HG03558 (cell line): ENCODE data around the gene AHRR.
"Not testable (repeated sequence)": the region's sequence is repeated elsewhere in the genome, so short reads cannot be mapped to it uniquely, and the experiment has no call there.

Source experiments
- ATAC-seq: cut with Tn5 transposase; IDR thresholded peaks from one replicate; pipeline ENCODE4 v1.9.1; 2021; ENCODE audit warnings: moderate number of reproducible peaks; ENCODE audit not compliant: unreplicated experiment; ENCODE audit errors: extremely low read depth

AHRR gene

DNA sequence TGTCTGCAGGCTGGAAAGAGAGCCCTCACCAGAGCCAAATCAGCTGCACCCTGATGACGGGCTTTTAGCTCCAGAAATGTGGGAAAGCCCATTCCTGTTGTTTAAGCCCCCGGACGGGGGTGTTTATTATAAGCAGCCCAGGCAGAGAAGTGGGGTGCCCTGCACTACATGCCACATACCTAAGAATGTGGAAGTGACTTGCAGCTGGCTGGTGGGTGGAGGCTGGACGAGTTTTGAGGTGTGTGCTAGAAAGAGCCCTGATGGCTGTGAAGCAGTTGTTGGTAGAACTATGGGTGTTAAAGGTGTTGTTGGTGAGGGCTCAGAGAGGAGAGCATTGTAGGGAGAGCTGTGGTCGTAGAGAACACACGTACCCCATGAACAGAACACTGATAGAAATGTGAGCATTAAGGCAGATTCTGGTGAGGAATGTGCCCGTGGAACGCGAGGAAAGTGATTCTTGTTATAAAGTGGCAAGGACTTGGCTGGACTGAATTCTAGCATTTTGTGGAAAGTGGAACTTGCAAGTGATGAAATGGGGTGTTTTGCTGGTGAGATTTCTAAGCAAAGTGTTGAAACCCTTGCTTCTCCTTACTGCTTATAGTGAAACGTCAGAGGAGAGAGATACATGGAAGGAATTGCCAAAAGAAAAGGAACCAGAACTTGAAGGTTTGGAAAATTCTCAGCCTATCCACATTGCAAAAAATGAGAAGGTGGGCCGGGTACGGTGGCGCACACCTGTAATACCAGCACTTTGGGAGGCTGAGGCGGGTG, 38.9 kb downstream of the AHRR start:
- no peak for ATAC-seq

DNA sequence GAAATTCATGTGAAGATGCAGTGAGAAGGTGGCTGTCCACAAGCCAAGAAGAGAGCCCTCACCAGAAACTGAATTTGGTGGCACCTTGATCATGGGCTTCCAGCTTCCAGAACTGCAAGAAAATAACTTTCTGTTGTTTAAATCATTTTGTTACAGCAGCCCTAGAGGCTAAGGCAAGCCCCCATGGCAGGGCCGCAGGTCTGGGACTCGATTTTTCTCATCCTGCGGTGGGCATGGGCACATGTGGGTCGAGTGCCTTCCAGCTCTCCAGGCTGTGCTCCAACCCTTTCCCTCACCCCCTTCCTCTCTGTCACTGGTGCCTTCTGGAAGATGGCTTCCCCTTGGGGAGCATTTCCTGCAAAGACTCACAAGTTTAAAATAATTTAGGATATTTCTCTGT, 40.7 kb downstream of the AHRR start:
- no peak for ATAC-seq

DNA sequence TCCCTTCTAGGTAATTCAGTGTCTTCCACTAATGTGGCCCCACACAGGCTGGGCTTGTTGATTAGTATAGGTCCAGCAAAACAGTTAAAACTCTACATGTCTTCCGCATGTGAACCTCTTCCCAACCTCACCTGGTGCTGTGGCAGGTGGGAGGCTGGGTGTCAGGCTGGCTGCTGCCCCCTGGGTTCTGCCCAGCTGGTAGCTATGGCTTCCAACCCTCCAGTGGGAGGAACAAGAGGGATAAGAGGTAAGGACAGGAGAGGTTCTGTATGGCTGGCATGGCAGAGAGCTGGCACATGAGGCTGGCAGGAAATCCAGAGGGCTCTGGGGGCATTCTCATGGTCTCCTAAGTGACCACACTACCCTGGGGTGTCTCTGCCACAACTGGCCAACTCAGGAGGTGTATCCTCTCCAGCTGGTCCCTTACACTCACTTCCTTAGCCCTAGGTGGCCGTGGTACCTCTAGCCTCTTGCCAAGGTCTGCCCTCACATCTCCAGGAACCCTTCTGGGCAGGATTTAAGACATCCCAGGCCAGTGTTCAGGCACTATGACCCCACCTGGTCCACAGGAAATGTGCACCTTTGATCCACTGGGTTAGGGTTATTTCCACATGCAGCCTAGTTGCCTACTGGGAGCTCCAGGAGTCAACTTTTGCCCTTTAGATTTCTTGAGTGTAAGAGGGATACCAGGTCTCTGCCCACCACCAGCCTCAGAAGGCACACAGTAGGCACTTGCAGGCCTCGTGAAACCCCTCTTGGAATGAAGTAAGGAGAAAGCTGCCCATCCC, 41.7 kb downstream of the AHRR start:
- ATAC-seq, result no peak

DNA sequence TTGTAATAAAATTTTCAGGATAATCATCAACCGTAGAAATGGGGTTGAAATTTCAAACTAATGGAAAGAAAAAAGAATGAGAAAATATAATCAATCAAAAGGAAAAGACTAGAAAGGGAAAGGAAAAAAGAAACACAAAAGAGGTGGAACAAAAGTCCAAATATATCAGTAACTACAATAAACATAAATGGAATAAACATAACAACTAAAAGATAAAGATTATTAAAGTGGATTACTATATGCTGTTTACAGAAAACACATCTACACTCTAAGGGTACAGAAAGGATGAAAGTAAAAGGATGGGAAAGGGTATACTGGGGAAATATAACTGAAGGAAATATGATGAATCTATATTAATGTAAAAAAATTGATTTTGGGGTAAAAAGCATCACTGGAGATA, 43.0 kb downstream of the AHRR start:
- ATAC-seq, result no peak

DNA sequence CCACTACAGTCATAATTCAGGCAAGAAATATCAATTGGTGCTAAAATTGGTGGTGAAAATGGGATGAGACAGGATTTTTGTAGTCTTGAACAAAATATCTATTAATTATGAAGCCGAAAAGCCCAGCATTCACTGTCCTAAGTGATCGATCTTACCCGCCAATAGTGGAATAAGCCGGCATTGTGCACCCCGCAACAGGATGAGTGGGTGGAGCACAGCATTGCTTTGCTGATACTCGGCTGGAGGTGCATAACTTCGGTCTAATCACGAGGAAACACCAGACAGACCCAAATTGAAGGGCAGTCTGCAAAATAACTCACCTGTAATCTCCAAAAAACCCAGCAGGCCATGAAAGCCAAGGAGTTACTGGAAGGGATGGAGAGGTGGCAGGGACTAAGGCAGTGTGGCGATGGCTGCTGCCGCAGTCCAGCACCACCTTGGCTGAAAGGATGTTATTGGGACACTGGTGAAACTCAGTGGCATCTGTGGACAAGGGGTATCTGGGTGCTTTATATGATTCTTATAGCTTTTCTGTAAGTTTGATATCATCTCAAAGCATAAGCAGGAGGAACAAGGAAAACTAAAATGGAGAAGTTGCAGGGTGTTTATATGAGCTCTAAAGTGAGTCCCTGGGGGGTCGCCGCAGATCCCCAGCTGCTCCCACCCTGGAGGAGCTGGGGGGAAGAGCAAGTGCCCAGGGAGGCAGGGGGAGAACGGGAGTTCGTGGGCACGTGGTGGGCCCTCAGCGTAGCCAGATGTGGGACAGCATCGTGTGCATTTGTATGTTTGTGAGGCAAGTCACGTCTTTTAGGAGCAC, 45.2 kb downstream of the AHRR start:
- ATAC-seq, result no peak

DNA sequence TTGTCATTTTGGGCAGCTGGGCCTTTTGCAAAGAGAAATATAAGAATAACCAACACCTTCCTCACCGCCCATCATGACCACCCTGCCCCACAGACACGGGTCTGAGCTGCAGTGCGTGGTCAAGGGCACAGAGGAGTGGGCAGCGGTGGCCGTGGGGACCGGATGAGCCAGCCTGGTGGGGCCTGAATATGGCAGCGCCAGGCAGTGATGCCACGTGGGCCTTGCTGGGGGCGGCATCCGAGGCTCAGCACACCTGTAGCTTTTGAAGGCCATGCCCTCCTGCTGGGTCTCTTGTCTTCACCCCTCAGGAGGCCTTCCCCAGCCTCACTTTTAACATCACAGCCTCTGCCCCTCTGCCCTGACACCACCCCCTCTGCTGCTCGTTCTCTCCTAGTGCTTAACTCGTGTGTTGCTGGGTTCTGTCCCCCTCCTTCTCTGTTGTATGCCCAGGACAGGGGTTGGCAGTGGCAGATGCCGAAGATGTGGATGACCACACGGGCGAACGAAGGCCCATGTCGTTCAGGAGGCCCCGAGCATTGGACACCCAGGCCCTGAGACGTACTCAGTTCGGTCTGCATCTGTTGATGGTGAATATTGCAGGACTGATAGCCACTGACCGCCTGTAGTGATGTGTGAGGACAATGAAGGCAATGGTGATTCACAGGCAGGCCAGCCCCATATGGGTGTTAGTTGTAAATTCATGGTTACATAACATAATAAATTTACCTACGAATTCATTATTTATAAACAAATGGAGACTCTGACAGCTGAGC, 46.0 kb downstream of the AHRR start:
- no peak for ATAC-seq

DNA sequence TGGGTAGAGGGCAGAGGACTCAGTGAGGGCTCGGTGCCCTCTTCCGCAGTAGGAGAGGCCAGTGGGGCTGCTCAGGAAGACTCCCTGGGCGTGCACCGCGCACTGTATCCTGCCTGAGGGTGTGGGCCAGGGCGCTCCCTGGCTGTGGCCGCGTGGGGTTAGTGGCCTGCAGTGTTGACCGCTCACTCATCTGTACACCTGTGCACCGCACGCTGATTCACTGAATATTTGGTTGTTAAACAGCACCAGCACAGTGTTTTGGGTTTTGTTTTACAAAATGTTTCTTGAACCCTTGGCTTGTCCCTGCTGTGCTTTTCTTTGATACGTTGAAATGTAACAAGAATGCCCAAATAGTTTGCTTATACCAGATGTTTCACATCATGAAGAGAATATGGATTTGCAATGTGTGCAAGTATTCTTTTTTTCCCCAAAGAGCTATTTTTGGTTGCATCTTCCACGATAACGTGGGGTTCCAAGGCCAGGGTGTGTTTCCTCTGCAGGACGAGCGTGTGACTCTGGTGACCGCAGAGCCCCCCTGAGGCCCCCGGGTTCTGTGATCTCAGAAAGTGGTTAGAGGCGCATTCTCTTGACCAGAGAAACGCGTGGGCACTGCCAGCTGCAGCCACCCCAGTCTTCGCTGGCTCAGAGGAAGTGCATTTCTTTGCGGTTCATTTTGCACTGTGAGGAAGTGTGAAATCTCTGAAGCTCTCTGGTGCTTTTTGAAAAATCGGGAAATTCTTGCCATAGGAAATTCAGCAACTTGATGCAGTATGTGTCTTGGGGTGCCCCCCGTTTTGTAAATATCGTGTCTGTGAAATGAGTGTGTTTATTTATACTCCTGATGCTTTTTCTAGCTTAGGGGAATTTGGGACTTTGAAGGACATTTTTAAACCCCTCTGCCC, 46.9 kb downstream of the AHRR start:
- ATAC-seq, result peak; percentile 47

DNA sequence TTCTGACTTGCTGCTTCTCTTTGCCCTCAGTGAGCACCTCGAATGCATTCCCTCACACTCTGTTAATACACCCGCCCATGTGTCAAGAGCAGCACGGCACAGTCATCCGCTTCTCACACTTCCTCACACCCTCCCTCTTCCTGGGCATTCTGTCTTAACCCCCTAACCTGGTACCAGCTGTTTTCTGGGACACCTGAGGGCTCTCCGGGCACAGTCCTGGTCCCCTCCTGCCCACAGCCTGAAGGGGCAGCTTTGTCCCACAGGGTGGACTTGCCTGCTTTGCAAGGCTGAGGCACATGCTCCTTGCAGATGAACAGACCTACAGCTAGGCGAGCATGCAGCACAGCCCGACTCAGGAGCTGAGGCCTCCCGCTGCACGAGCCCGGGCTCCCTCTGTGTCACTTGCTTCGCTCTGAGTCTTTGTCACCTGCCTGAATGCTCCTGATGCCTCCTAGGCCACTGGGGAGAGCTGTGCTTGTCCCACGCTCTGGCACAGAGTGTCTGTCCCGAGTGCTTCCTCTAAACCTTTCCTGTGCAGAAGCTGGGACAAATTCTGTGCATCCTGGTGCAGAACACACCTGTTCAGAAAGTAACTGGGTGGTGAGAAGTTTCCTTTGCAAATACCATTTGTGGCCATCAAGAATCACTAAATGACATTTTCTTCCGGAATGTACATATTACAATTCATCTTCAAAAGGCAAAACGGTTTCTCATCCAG, 47.8 kb downstream of the AHRR start:
- no peak for ATAC-seq

DNA sequence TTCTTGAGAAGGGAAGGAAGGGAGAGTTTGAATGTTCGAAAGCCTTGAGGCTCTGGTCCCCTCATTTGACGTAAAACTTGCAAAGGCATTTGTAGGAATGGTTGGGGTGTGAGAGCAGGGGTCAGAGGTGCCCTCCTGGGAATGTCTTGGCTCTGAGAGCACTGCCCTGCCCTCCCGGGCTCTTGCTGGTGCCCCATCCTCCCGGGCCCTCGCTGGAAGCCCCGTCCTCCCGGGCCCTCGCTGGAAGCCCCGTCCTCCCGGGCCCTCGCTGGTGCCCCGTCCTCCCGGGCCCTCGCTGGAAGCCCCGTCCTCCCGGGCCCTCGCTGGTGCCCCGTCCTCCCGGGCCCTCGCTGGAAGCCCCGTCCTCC, 48.3 kb downstream of the AHRR start:
- ATAC-seq, result not testable (repeated sequence)

DNA sequence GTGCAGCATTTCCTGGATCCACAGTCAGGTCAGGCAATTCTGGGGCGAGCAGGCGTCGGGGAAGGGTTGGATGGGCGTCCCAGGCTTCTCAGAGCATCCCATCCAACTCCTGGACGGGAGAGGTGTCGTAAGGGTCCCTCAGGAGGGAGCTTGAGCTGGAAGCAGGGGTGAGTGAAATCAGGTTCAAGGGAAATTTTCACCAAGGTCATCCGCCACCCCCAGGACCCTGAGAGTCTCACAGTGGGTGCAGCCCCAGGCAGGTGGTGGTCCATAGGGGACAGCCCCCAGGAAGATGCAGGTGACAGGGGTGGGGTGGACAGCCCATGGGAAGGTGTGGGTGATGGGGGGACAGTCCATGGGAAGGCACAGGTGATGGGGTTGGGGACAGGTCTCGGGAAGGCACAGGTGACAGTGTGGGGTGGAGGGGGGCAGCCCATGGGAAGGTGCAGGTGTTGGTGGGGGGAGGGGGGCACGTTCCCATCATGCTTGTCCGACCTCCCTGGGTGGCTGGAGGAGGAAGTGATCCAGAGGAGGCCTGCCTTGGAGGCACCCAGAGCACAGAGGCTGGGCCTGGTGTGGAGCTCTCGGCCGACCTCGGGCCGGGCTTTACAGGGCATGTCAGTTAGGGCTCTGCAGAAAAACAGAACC, 48.9 kb downstream of the AHRR start:
- ATAC-seq, result no peak

DNA sequence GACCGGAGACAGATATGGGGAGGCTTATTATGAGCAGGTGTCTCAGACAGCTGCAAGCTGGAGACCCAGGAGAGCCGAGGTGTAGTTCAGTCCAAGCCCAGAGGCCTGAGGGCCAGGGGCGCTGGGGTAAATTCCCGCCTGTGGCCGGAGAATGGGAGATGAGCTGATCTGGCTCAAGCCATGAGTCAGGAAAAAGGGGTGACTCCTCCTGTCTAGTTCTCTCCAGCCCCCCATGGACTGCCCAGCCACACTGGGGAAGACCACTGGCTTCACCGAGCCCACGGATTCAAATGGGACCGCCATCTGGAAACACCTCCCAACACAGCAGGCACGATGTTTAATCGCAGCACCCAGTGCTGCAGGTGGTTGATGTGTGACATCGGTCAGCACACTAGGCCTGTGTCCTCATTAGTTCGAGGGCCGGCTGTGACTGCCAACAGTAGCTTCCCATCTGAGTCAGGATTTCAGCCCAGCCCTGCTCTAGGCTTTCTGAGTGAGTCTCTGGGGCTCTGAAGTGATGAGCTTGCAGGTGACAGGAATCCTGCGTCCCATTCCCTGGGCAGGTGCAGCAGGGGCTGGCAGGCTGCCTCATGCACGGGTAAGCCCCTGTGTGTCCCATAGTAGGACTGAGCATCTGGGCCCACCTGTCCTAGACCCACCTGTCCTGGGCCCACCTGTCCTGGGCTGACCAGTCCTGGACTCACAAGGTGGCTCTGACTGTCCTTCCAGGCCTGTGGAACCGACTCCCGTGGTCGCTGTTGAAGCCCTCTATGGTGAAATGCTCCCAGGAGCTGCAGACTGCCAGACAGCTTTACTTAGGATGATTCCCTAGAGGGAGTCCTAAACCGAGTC, 49.7 kb downstream of the AHRR start:
- no peak for ATAC-seq

DNA sequence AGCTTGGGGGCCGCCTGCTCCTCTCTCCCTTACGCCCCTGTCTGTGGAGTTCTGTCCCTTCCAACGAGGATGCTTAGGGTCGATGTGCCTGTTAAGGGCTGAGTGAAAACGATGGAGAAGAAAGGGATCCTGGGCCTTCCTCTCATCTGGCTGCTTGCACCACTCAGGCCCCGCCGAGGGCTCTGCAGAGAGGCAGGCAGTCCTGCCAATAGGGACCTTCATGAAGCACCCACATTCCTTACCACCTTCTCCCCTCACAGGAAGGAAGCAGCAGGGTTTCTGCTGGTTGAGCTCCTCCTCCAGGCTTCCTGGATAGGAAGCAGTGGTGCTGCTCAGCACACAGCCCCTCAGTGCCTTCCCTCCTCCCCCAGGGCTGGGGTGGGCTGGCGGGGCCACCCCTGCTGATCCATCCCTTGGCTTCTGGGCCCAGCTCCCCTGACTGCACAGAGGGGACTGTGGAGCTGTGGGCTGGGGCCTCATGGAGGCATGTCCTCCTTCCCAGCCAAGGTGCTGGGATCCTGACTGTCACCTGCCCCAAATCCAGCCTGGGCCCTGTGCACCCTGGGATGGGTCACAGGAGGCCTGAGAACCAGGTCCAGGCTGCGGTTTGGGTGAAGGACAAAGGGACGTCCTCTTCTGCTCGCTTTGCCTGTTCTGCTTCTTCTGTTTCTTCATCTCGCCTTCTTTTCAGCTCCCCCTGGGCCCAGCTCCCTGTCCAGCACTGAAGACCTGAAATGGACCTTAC, 50.5 kb downstream of the AHRR start:
- no peak for ATAC-seq

DNA sequence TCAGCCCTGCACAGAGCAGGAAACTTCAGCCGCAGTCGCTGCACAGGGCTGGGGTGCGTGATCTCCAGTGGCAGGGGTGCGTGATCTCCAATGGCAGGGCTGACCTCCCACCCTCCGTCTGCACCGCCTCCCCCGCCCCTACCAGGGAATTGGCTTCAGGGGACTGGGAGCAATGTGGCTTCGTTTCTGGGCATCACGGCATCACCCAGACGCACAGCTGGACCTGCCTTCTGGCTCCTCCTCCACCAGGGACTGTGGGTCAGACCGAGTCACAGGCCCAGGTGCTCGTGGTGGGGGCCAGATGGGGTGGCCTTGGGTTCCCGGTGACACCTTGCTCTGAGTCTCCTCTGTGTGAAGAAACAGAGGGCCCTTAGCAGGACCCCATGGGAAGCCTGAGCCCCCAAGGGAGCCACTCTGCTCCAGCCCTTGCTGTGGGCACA, 51.1 kb downstream of the AHRR start:
- ATAC-seq, result no peak

DNA sequence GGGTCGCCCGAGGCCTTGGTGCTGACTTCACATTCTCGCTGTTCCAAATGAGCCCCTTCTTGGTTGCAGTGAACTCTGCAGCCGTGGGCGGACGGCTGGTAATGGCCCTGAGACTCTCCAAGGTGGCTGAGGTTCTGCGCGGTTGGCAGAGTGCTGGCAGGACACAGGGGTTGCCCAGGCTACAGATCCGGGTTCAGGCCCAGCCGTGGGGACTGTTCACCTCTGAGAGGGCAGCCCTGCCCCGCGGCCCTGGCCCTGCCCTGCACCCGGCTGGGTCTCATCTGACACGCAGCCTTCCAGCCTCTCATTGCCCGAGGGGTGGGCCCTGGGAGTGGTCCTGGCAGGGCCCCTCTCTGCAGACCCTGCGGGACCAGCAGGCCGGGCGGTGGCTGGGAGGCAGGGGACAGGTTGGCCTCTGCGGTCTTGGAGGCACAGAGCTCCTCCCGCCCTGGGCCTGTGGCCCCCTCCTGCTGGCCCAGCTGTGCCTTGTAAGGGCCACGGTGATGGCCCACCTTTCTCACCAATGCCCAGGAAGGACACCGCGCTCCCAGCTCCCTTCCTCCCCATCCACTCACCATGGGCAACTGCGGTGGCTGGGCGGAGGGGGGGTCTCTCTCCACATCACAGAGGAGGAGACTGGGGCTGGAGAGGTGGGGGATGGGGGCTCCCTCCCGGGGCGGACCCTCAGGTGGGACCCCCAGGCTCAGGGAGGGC, 51.6 kb downstream of the AHRR start:
- ATAC-seq, result no peak

DNA sequence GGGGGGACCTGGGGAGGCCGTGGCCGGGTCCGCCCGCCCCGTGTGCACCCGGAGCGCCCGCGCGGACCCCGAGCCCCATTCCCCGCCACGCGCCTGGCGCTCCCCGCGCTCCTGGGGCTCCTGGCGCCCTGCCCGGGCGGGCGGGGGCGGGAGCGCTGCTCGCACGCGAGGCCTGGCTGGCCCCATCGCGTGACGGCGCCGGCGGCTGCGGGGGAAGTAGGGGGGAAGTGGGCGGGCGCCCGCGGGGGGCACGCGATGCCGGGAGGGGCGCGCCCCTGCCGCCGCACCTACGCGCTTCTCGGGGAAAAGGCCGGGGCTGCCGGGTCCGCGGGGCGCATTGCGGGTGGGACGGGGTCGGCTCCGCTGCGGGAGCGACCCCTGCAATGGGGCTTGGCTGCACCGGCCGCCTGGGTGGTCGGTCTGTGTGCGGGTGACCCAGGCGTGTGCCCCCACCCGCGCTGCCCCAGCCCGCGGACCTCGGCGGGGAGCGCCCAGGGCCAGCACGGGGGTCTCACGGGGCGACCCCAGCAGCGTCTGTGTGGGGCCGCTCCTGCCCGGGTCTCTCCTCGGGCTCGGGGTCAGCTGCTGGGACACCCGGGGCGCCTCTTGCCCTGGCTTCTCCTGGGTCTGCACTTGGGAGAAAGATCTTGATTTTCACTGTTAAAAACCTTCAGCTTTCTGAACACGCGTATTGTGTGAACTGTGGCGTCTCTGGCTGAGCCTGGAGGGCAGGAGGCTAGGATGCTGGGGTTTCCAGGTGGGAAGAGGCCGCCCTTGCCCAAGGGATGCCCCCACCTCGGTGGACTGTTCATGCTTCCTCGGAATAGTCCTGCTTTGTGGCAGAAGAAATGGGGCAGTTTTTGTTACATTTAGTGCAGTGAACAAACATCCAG, 52.4 kb downstream of the AHRR start:
- no peak for ATAC-seq
